Thyroid gland (tissue), 4 donors: Measurements from ENCODE around the gene VWF. TPM values are rescaled to one million over a fixed set of nuclear protein-coding genes. Genes with fewer than 3 reads are reported as not detected.

ENCODE experiments used
- DNase-seq, 2 donors: peaks; one replicate each; pipeline ENCODE4 v3.0.0-alpha.2; 2019
- H3K27ac ChIP-seq, 3 donors: fragments of 200-600 bp; sonication (generic); 1 replicate in 2 of 3; 2 replicates in 1 of 3; pipeline ENCODE4 v1.5.1; 2016 to 2019; ENCODE audit warnings: mild to moderate bottlenecking in 1 of 3, moderate library complexity in 1 of 3
- H3K27me3 ChIP-seq: fragments of 200-600 bp; sonication (generic); one replicate; pipeline ENCODE4 v1.5.1; 2019
- H3K36me3 ChIP-seq, 2 donors: fragments of 200-600 bp; sonication (generic); one replicate each; pipeline ENCODE4 v1.5.1; 2016 to 2019
- H3K4me1 ChIP-seq, 2 donors: fragments of 200-600 bp; sonication (generic); one replicate each; pipeline ENCODE4 v1.5.1; 2017 to 2019
- H3K4me3 ChIP-seq, 3 donors: fragments of 200-600 bp; sonication (generic); replicated peaks in 1 of 3; 1 replicate in 2 of 3; 2 replicates in 1 of 3; pipeline ENCODE4 v1.5.1; 2016; ENCODE audit warnings: mild to moderate bottlenecking in 1 of 3
- H3K9me3 ChIP-seq: fragments of 200-600 bp; sonication (generic); one replicate; pipeline ENCODE4 v1.5.1; 2017
- POLR2A ChIP-seq, 2 donors: fragments of 450-650 bp; IDR thresholded peaks; one replicate each; pipeline ENCODE4 v1.6.1; 2017; ENCODE audit warnings: antibody characterized with exemption in 2 of 2, mild to moderate bottlenecking in 2 of 2, moderate library complexity in 1 of 2
- whole genome bisulfite sequencing, 2 donors: methylation state at CpG; one replicate each; pipeline ENCODE4 v1.1.5; 2017; 5-methylcytosine and 5-hydroxymethylcytosine counted together
- intact Hi-C: fragments of 100-400 bp; cut with DNase I; formaldehyde crosslinking; loops from one replicate; pipeline ENCODE4 v1.15.1; 2023
- total RNA-seq, 4 donors: library from RNA; depleted of rRNA; stranded (reverse); fragments of >200 nt; gene quantifications; one replicate each; pipeline ENCODE4 v1.2.3, GENCODE V29; 2016
- TF ChIP-seq, protein P1 (sequence below), 6 experiments: fragments of 200-600 bp in 3 of 6; fragments of 450-650 bp in 3 of 6; sonication (generic) in 3 of 6; IDR thresholded peaks; one replicate each; pipeline ENCODE4 v1.5.1; 2016 to 2019; ENCODE audit warnings: antibody characterized with exemption in 6 of 6, mild to moderate bottlenecking in 2 of 6, inconsistent platforms in 1 of 6, moderate library complexity in 1 of 6

VWF gene
- total RNA-seq, 4 donors from 2014 or later, result 54.3 to 169 (median 98.5) TPM

DNA sequence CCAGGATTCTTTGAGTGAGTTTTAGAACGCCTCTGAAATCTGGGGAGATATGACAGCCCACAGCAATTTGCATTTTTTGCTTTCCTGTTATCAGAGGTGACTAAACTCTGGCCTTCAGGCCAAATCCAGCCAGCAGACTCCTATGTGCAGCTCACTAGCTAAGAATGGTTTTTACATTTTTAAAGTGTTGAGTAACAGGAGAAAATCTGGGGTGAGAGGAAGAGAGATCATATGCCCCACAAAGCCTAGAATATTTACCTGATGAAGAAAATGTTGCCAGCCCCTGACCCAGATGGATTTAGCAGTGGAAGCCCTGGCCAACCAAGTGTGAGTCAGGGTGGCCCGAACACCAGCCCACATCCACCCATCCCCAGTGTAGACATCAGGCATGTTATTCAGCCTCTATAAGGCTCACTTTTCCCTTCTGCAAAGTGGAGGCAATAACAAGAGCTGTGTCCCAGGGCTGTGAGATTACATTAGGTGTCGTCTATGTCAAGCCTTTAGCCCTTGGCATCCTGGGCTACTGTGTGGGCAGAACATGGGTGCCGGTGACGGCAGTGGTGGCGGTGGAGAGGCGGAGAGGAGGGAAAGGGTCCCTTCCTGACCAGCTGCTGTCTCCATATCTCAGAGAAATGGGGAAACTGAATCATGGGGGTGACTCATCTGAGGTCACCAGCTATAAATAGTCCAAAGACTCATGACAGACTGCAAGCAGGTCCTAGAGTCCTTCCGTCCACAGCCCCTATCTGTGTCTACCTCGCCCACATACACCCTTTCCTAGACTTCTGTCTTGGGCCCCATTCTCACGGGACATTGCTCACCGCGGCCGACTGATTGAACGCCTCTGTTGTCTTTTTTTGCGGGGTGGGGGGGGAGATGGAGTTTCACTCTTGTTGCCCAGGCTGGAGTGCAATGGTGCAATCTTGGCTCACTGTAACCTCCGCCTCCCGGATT is 43.1 kb upstream of the VWF start:
- H3K9me3 ChIP-seq, result no peaks in the 10 kb centered on the region
- no peak overlapping the region for H3K4me3 ChIP-seq
- H3K4me1 ChIP-seq, result peaks cover 0 to 16% of the 10 kb centered on the region in 2 donors
- H3K36me3 ChIP-seq, result no peaks in the 10 kb centered on the region
- no peaks in the 10 kb centered on the region for H3K27me3 ChIP-seq
- TF ChIP-seq, protein P1, sequence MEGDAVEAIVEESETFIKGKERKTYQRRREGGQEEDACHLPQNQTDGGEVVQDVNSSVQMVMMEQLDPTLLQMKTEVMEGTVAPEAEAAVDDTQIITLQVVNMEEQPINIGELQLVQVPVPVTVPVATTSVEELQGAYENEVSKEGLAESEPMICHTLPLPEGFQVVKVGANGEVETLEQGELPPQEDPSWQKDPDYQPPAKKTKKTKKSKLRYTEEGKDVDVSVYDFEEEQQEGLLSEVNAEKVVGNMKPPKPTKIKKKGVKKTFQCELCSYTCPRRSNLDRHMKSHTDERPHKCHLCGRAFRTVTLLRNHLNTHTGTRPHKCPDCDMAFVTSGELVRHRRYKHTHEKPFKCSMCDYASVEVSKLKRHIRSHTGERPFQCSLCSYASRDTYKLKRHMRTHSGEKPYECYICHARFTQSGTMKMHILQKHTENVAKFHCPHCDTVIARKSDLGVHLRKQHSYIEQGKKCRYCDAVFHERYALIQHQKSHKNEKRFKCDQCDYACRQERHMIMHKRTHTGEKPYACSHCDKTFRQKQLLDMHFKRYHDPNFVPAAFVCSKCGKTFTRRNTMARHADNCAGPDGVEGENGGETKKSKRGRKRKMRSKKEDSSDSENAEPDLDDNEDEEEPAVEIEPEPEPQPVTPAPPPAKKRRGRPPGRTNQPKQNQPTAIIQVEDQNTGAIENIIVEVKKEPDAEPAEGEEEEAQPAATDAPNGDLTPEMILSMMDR (IDR thresholded peaks at IDR 0.05), result no peak
- no peak for TF ChIP-seq POLR2A (IDR thresholded peaks at IDR 0.05)
- intact Hi-C loops, result no loop called here
- WGBS, 2 donors, result 74 to 80% methylated on average over 17 of the region's 17 CpGs
- H3K27ac ChIP-seq, result peak overlapping the region; percentile 42 to 79 (median 57)
- DNase-seq, result no peak

DNA sequence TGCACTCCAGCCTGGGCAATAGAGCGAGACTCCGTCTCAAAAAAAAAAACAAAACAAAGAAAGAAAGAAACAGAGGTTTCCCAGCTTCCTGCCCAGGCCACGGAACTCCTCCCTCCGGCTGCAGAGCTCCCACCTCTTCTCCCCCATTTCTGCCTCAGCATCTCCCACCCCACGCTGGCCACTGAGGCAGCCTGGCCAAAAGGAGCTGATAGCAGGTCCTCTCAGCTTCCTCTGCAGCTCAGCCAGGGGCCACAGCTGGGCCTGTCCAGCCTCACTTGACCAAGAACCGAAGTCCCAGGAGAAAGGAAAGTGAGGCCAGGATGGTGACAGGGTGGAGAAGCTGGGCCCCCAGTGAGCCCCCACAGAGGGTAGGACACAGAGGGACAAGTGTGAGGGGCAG is 42.3 kb upstream of the VWF start:
- peak overlapping the region; percentile 42 to 79 (median 57) for H3K27ac ChIP-seq
- H3K4me1 ChIP-seq, result peaks cover 0 to 16% of the 10 kb centered on the region in 2 donors
- 88 to 91% methylated on average over 6 of the region's 6 CpGs for WGBS, 2 donors
- TF ChIP-seq POLR2A (IDR thresholded peaks at IDR 0.05), result no peak
- TF ChIP-seq, protein P1 (IDR thresholded peaks at IDR 0.05), result no peak
- H3K36me3 ChIP-seq, result no peaks in the 10 kb centered on the region
- intact Hi-C loops, result no loop called here
- H3K4me3 ChIP-seq, result no peak overlapping the region
- H3K9me3 ChIP-seq, result no peaks in the 10 kb centered on the region
- no peaks in the 10 kb centered on the region for H3K27me3 ChIP-seq
- DNase-seq, result no peak

DNA sequence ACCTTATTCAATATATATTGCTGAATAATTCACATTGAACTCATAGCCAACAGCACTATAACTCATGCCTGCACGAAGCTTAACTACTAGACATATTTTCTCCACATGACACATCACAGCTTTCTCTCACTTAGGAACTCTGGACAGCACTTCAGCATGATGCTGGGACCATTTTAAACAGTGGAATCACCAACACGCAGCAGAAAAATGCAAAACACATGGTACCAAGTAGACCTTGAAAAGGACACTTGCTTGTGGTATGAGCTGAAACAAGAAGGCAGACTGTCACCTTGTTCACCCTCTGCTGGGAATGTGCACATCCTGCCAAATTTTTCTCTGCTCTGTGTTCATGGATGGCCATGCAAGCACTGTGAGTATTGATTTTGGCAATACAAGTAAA is 40.9 kb upstream of the VWF start:
- intact Hi-C loops, result no loop called here
- no peaks in the 10 kb centered on the region for H3K9me3 ChIP-seq
- peaks cover 0 to 24% of the 10 kb centered on the region in 2 donors for H3K4me1 ChIP-seq
- 77 to 86% methylated on average over 2 of the region's 2 CpGs for WGBS, 2 donors
- H3K36me3 ChIP-seq, result no peaks in the 10 kb centered on the region
- no peak for TF ChIP-seq POLR2A (IDR thresholded peaks at IDR 0.05)
- TF ChIP-seq, protein P1 (IDR thresholded peaks at IDR 0.05), result no peak
- no peak overlapping the region for H3K27ac ChIP-seq
- H3K4me3 ChIP-seq, result no peak overlapping the region
- no peak for DNase-seq
- no peaks in the 10 kb centered on the region for H3K27me3 ChIP-seq

DNA sequence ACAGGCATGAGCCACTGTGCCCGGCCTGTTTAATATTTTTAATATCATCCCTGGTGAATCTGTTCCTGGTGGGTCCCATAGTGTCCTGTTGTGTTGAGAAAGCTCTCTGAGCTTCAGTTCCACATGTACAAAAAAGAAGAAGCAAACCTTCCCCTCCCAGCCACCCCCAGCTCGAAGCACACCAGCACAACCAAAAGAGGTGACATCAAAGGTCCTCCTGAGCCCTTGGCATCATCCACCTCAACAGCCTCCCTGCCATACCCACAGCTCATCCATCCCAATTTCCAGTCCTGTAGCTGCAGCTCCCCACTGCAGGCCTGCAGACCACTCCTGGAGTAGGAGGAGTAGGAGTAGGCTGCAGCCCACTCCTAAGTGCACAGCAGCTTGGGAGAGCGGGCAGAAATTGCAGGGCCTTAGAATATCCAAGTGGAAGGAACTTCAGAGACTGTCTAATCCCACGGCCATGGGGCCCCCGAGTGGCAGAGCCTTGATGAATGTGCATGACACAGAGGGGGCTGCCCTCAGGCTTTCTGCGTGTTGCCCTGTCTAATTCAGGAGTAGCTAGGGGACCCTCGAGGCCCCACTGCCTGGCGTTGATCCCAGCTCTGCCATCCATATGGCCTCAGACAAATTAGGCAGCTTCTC is 39.1 kb upstream of the VWF start:
- intact Hi-C loops, result no loop called here
- H3K27me3 ChIP-seq, result no peaks in the 10 kb centered on the region

More for the DNA sequence above, 39.1 kb upstream of the VWF start:
- TF ChIP-seq POLR2A (IDR thresholded peaks at IDR 0.05), result no peak
- TF ChIP-seq, protein P1 (IDR thresholded peaks at IDR 0.05), result no peak
- Histone ChIP-seq H3K4me1 (peaks cover 0 to 24% of the 10 kb centered on the region in 2 donors), H3K4me3 (no peak overlapping the region), H3K27ac (no peak overlapping the region), H3K9me3 (no peaks in the 10 kb centered on the region), H3K36me3 (no peaks in the 10 kb centered on the region)
- 79 to 93% methylated on average over 5 to 7 of the region's 8 CpGs for WGBS, 2 donors
- DNase-seq, result no peak
